Activated T-helper 2 cell treated with anti-CD3 and anti-CD28 coated beads, Interferon-gamma antibody, Interleukin-2, Interleukin-4, amounts not matched to agents 10 μg/mL and 5 μg/mL and 100 μg/mL, durations not matched to agents 14 hours and 24 hours and 36 hours (primary cell): ENCODE data around the gene ARID5A. TPM values are rescaled to one million over a fixed set of nuclear protein-coding genes. Genes with fewer than 3 reads are reported as not detected.
"Not testable (repeated sequence)": the region's sequence is repeated elsewhere in the genome, so short reads cannot be mapped to it uniquely, and the experiment has no call there.

Source experiments
- DNase-seq: peaks from one replicate; pipeline ENCODE4 v3.0.0; 2021; ENCODE audit warnings: low spot score
- H3K27ac Mint-ChIP-seq: one replicate; pipeline ENCODE4 v1.8.0; 2021; ENCODE audit warnings: mixed read lengths
- H3K27me3 Mint-ChIP-seq: one replicate; pipeline ENCODE4 v1.8.0; 2021; ENCODE audit warnings: low read depth, mixed read lengths
- H3K36me3 Mint-ChIP-seq: one replicate; pipeline ENCODE4 v1.8.0; 2021; ENCODE audit warnings: low read depth, mixed read lengths
- H3K4me1 Mint-ChIP-seq: one replicate; pipeline ENCODE4 v1.8.0; 2021; ENCODE audit warnings: low read depth, mixed read lengths
- H3K4me3 Mint-ChIP-seq: one replicate; pipeline ENCODE4 v1.8.0; 2021; ENCODE audit warnings: low read depth, mild to moderate bottlenecking, moderate library complexity, mixed read lengths
- H3K9me3 Mint-ChIP-seq: one replicate; pipeline ENCODE4 v1.8.0; 2021; ENCODE audit warnings: mixed read lengths
- intact Hi-C: fragments of 100-400 bp; cut with micrococcal nuclease; formaldehyde crosslinking; loops from one replicate; pipeline ENCODE4 v1.15.1; 2023
- total RNA-seq: library from RNA; stranded (reverse); gene quantifications from 2 replicates; pipeline ENCODE4 v1.2.3, GENCODE V29; 2022

ARID5A gene
- total RNA-seq, 1 donor from 2014 or later: 170 TPM

DNA sequence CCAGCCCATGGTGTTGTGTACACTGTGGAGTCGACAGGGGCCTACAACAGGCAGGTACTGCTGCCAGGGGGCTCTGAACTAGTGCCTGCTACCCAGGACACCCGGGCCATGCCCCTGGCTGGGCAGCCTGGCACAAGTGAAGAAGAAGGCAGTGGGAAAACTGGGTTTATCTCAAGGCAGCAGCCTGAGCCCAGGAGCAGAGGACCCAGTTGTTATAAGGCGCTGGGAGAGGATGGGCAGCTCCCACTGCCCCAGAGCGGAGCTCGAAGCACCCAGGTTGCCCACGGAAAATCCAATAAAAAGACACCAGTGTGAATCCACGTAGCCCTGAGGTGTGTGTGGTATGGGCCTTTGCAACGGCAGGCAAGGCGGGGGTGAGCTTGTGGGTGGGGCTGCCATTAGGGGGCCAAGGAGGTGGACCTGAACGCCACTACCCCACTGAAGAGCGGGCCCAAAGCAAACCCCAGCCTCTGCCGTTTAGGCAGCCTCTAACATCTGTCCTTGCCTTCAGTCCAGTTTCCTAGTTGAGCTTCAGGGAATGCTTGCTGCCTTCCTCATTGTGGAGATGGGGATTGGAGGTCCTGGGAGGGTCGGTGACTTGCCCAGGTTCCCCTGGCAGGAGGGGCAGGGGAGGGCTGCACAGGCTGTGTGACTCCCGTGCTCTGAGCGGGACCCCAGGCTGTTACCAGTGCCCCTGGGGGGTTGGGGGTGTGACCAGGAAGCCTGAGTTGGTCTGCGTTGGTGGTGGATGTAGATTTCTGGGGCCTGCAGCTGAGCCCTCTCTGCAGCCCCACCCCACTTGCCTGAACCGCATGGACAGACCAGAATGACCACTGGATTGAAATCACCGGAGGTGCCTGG lies 16.0 kb downstream of the ARID5A start:
- peaks cover 20% of the 10 kb centered on the region for H3K4me1 Mint-ChIP-seq
- no peak overlapping the region for H3K4me3 Mint-ChIP-seq
- H3K27me3 Mint-ChIP-seq: no peaks in the 10 kb centered on the region
- peaks cover 26% of the 10 kb centered on the region for H3K36me3 Mint-ChIP-seq
- no peak overlapping the region for H3K27ac Mint-ChIP-seq
- no peaks in the 10 kb centered on the region for H3K9me3 Mint-ChIP-seq
- intact Hi-C loops: loop anchor here (5.0 to 10.0 kb wide), 2 partner anchors 45 to 78 kb away; partner anchors contain the start of gene NEURL3
- no peak for DNase-seq

DNA sequence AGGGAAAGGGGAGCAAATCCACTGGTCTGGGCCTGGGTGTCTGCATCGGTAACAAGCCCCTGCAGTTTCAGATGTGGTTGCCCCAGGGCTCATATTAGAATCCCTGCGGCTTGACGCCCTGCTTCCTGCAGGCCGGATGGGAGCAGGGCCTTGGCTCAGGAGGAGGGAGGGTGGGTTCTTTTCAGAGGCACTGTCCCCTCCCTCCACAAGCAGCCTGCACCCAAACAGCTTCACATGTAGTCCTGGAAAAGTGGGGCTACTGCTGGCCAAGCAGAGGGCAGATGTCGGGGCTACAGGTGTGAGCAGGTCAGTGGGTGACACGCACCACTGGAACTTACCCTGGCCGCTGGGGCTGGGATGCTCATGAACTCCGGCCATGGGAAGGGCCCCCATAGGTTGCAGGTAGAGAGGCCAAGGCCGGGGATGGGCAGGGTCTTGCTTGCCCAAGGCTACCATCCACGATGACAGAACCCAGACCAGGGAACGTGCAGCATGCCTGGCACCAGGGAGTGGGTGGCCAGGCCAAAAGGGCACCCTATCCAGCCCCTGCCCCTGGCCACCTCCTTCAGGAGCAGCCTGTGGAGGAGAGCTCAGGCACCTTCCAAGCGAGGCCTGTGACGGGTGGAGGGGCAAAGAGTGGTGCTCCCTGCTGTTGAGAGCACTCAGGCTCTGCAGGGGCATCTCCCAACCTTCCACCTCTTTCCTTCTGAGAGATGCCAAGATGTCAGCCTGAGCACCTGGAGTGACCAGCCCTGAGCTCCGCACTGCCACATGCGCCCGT lies 16.8 kb downstream of the ARID5A start:
- Mint-ChIP-seq H3K27ac (peak overlapping the region; percentile 66), H3K27me3 (no peaks in the 10 kb centered on the region), H3K4me3 (no peak overlapping the region), H3K36me3 (peaks cover 18% of the 10 kb centered on the region), H3K4me1 (peaks cover 19% of the 10 kb centered on the region), H3K9me3 (no peaks in the 10 kb centered on the region)
- intact Hi-C loops: loop anchor here (5.0 to 10.0 kb wide), 2 partner anchors 46 to 79 kb away; partner anchors contain the start of gene NEURL3
- no peak for DNase-seq

DNA sequence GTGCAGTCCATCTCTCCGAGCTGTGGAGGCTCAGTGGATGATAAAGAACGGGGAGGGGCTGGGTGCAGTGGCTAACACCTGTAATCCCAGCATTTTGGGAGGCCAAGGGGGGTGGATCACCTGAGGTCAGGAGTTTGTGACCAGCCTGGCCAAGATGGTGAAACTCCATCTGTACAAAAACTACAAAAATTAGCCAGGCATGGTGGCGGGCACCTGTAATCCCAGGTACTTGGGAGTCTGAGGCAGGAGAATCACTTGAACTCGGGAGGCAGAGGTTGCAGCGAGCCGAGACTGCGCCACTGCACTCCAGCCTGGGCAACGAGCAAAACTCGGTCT lies 17.4 kb downstream of the ARID5A start:
- DNase-seq, H3K4me3 Mint-ChIP-seq, H3K9me3 Mint-ChIP-seq, H3K27me3 Mint-ChIP-seq: not testable (repeated sequence)
- Mint-ChIP-seq H3K36me3 (peaks cover 13% of the 10 kb centered on the region), H3K4me1 (peaks cover 19% of the 10 kb centered on the region), H3K27ac (peak overlapping the region; percentile 66)
- intact Hi-C loops: loop anchor here (1.0 to 10.0 kb wide), 4 partner anchors 17 to 147 kb away; partner anchors contain the start of genes ARID5A and NEURL3

DNA sequence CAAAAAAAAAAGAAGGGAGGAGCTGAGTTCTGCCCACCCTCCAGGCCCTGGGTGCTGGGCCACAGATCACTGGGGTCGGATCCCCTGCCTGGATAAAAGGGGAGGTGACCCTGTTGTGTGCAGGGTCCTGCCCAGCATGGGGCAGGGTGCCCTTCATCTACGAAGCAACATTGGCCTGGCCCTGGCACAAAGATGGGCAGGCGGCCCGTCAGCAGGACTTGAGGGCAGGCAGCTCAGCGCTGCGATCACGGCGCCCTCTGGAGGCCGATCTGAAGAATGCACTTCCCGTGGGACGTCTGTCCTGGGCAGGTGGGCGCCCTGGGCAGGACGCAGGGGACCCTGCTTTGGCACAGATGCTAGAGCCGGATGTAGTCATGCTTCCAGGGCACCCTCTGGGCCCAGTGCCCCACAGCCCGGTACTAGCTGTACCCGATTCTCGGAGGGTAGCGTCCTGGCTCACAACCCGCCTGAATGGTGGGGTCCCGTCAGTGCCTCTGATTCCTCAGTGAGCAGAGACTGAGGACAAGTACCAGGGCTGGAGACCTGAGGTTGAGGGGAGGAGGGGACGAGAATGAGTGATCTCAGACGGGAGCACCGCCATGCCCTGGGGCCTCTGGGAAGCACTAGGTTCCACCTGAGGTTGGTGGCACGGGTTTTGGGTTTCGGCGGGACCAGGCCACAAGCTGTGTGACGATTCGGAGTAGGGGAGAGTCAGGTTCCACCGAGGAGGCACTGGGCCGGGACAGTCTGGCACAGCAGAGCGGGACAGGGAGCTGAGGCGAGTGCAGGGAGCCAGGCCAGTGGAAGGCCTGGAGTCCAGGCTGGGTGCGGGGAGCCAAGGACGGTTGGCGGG lies 18.0 kb downstream of the ARID5A start:
- Mint-ChIP-seq H3K36me3 (peaks cover 12% of the 10 kb centered on the region), H3K27me3 (no peaks in the 10 kb centered on the region), H3K27ac (no peak overlapping the region), H3K4me1 (peaks cover 19% of the 10 kb centered on the region), H3K4me3 (no peak overlapping the region), H3K9me3 (no peaks in the 10 kb centered on the region)
- intact Hi-C loops: loop anchor here (1.0 to 10.0 kb wide), 4 partner anchors 18 to 147 kb away; partner anchors contain the start of genes ARID5A and NEURL3
- peak; percentile 58 for DNase-seq

DNA sequence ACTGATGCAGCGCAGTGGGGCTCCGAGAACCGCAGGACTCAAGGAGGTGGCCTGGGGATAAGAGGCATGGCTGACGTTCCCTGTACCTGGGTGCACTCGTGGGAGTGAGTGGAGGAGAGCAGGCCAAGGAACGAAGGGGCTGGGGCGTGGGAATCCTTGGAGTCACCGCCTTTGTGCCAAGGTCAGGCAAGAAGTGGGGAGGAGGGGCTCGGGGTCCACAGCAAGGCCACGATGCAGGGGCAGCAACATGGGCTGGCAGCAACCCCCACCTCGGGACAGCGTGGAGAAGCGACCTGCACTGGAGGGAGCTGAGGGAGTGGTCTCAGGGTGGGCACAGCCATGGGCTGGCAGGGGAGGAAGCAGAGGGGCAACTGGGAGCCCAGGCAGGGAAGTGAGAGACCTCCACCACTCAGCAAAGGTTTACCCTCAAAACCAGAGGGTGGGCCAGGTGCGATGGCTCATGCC lies 18.6 kb downstream of the ARID5A start:
- no peaks in the 10 kb centered on the region for H3K9me3 Mint-ChIP-seq
- DNase-seq: no peak
- no peak overlapping the region for H3K27ac Mint-ChIP-seq
- peaks cover 19% of the 10 kb centered on the region for H3K4me1 Mint-ChIP-seq
- intact Hi-C loops: loop anchor here (2.0 to 10.0 kb wide), 2 partner anchors 18 to 80 kb away; partner anchors contain the start of gene ARID5A
- no peak overlapping the region for H3K4me3 Mint-ChIP-seq
- H3K36me3 Mint-ChIP-seq: peaks cover 8% of the 10 kb centered on the region
- H3K27me3 Mint-ChIP-seq: no peaks in the 10 kb centered on the region

DNA sequence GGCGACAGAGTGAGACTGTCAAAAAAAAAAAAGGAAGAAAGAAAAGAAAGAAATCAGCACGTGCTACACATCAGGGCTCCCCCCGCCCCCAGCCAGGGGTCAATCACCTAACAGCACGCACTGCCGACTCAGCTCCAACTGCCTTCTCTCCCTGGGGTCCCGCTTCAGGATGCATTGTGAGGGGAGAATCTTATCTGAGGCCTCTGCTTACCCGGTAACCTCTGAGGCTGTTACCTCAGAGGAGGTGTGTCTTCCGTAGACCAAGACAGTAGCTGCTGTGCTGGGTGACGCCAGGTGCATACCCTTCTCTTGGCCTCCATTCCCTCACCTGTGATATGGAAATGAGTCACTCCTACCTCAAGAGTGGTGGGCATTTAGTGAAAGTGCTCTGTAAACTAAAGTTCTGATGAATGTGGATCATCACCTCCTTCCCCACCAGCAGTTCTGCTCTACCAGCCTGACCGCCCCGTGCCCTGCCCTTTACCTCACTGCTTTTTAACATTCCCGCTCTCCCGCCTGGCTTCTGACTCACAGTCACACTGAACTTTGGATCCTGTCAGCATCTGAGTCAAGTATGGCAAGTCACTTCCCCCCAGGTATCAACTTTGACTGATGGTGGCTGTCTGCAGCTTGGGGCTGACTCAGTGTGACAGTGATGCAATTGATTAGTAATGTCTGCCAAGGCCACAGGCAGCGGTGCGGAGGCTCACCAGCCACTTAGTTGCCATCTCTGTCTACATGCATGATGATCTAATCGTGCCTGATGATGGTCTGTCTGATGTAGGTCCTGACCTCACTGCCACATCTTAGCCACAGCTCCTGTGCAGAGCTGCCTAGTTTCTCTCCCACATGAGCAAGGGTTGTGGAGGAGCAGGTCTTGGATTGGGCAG lies 20.1 kb downstream of the ARID5A start:
- Mint-ChIP-seq H3K27ac (peak overlapping the region; percentile 13), H3K9me3 (no peaks in the 10 kb centered on the region), H3K4me1 (peaks cover 19% of the 10 kb centered on the region), H3K27me3 (no peaks in the 10 kb centered on the region), H3K36me3 (peaks cover 8% of the 10 kb centered on the region), H3K4me3 (no peak overlapping the region)
- intact Hi-C loops: loop anchor here (10.0 kb wide), 1 partner anchor 82 kb away; no protein-coding TSS in a partner anchor
- DNase-seq: no peak

DNA sequence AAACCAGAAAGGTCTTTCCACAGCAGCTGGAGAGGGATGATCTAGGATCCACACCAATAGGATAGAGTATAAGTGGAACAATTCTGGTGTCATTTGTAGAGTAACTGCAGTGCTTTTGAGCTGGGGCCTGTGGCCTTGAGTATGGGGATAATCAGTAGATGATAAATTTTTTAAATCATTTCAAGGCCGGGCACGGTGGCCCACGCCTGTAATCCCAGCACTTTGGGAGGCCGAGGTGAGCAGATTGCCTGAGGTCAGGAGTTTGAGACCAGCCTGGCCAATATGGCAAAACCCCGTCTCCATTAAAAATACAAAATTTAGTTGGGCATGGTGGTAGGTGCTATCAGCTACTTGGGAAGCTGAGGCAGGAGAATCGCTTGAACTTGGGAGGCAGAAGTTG lies 20.9 kb downstream of the ARID5A start:
- not testable (repeated sequence) for H3K36me3 Mint-ChIP-seq, H3K27ac Mint-ChIP-seq, H3K9me3 Mint-ChIP-seq, H3K27me3 Mint-ChIP-seq, H3K4me3 Mint-ChIP-seq, DNase-seq
- peaks cover 19% of the 10 kb centered on the region for H3K4me1 Mint-ChIP-seq
- intact Hi-C loops: loop anchor here (10.0 kb wide), 1 partner anchor 83 kb away; no protein-coding TSS in a partner anchor

DNA sequence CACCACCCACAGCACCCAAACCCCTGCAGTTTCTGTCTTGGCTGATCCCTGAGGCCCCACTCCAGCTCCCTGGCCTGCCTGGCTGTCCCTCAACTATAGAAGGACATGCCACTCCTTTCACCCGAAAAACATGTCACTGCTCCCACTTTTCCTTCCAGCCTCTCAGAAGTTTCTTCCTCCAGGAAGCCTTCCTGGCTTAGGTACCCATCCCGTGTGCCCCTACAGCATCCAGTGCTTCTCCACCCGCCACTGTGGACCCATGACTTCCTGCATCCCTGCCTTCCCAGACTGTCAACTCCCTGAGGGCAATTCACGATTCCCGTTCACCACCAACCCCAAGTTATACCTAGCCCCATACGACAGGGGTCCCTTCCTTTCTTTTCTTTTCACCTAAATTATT lies 21.5 kb downstream of the ARID5A start:
- Mint-ChIP-seq H3K9me3 (no peaks in the 10 kb centered on the region), H3K4me1 (peaks cover 19% of the 10 kb centered on the region), H3K4me3 (no peak overlapping the region), H3K36me3 (peaks cover 3% of the 10 kb centered on the region), H3K27ac (no peak overlapping the region), H3K27me3 (no peaks in the 10 kb centered on the region)
- no peak for DNase-seq
- intact Hi-C loops: loop anchor here (10.0 kb wide), 1 partner anchor 83 kb away; no protein-coding TSS in a partner anchor

DNA sequence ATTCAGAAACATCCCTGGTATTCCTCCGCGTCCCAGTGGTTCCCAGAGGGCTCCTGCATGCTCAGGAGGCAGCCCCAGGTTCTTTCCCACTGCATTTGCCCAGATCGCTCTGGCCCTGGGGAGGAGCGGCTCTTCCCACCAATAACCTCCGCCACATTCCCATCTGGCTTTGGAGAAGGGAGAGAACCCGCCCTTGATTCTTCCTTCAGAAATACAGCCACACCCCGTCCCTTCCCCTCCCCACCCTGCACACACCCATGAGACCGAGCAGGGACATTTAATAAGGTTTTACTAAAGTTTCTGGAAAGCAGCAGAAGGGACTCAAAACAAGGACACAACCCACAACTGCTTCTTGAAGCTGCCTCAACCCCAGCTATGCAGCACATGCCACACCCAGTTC lies 21.9 kb downstream of the ARID5A start:
- Mint-ChIP-seq H3K9me3 (no peaks in the 10 kb centered on the region), H3K27me3 (no peaks in the 10 kb centered on the region), H3K27ac (no peak overlapping the region), H3K4me3 (no peak overlapping the region), H3K4me1 (peaks cover 16% of the 10 kb centered on the region), H3K36me3 (no peaks in the 10 kb centered on the region)
- DNase-seq: no peak
- intact Hi-C loops: loop anchor here (10.0 kb wide), 1 partner anchor 84 kb away; no protein-coding TSS in a partner anchor

DNA sequence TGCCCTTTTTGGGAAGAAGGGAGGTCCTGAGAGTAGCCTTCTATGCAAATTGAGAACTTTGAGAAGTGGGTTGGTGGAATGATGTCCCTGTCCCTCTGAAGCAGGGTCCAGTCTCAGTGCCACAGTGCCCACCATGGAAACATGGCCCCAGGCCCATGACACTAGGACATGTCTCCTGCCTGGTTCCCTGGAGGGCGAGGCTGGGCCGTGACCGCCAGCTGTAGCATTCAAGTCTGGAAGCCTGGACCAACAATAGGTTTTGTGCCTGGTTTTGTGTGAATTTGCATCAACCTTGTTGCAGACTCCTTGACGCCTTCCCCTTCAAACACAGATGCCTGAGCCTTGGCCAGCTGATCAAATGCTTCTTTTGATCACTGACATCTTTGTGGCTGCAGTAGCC lies 27.5 kb downstream of the ARID5A start:
- no peaks in the 10 kb centered on the region for H3K36me3 Mint-ChIP-seq
- no peak overlapping the region for H3K4me3 Mint-ChIP-seq
- H3K27ac Mint-ChIP-seq: no peak overlapping the region
- DNase-seq: no peak
- H3K9me3 Mint-ChIP-seq: no peaks in the 10 kb centered on the region
- no peaks in the 10 kb centered on the region for H3K4me1 Mint-ChIP-seq
- intact Hi-C loops: no loop called here
- H3K27me3 Mint-ChIP-seq: peaks cover 1% of the 10 kb centered on the region

DNA sequence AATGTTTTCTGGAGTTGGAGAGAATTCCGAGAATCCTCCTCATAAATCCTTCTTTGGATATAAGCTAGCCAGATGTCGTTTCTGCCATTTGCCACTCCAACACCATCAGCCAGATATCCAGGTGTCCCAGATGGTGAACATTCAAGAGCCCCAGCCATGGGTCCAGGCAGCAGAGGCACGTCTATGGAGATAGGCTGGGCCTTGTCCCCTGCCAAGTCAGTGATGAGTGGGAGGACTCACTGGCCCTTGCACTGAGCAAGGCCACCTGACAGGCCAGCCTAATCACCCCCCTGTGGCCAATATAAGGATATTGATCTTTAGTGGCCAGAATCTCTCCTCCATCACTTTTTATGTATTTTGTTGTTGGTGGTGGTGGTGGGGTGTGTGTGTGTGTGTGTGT lies 28.0 kb downstream of the ARID5A start:
- Mint-ChIP-seq H3K4me1 (no peaks in the 10 kb centered on the region), H3K36me3 (no peaks in the 10 kb centered on the region), H3K27me3 (peaks cover 1% of the 10 kb centered on the region), H3K27ac (no peak overlapping the region), H3K4me3 (no peak overlapping the region), H3K9me3 (no peaks in the 10 kb centered on the region)
- DNase-seq: no peak
- intact Hi-C loops: no loop called here
